Astrocyte of the spinal cord (primary cell): ENCODE measurements around the gene COL23A1.

Experiments used
- DNase-seq: peaks from one replicate; pipeline ENCODE4 v3.0.0; 2011; ENCODE audit warnings: low read depth, low spot score
- H3K4me3 ChIP-seq: 2 replicates; pipeline ENCODE4 v1.5.1; 2011; ENCODE audit warnings: low read depth, mild to moderate bottlenecking, low read length, moderate library complexity
- in situ Hi-C: cut with HindIII; loops from 2 replicates; pipeline ENCODE4 v1.10.0; 2017; ENCODE audit warnings: low sequenced_read_pairs
- TF ChIP-seq, protein P1 (sequence below): IDR thresholded peaks from 2 replicates; pipeline ENCODE4 v1.5.1; 2012; ENCODE audit warnings: low read depth, mild to moderate bottlenecking, low read length, inconsistent platforms

COL23A1 gene

DNA sequence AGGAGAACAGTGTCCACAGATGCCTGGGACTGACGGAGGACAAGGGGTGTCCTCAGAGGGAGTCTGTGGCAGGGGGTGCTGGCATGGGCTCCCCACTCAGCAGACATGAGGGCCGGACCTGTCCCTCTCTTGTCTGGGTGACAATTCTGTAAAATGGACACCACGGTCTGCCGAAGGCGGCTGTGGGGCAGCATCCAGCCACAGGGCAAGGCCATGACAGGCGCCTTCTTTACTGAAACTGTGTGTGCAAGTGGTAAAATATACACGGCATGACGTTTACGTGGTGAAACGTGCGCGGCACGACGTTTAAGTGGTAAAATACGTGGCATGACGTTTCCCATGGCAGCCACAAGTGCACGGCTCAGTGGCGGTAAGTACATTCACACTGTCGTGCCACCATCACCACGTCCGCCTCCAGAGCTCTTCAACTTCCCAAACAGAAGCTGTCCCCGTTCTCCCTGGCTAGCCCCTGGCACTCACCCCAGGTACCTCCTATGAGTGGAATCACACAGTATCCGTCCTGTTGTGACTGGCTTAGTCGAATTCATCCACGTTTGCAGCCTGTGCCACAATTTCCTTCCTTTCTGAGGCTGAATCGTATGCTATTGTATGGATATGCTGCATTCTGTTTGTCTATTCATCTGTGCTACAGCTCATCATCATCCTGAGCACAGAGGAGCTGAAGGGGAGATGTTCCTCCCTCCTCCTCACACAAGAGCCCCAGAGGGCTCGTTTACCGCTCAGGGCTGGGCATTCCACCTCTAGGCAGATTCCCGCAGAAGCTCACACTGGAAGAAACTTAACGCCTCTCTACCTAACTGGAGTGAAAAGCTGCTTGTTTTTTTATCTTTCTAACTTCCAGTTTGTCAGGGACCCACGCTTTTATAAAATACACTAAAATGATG, 52.5 kb downstream of the COL23A1 start:
- DNase-seq: no peak
- TF ChIP-seq, protein P1, sequence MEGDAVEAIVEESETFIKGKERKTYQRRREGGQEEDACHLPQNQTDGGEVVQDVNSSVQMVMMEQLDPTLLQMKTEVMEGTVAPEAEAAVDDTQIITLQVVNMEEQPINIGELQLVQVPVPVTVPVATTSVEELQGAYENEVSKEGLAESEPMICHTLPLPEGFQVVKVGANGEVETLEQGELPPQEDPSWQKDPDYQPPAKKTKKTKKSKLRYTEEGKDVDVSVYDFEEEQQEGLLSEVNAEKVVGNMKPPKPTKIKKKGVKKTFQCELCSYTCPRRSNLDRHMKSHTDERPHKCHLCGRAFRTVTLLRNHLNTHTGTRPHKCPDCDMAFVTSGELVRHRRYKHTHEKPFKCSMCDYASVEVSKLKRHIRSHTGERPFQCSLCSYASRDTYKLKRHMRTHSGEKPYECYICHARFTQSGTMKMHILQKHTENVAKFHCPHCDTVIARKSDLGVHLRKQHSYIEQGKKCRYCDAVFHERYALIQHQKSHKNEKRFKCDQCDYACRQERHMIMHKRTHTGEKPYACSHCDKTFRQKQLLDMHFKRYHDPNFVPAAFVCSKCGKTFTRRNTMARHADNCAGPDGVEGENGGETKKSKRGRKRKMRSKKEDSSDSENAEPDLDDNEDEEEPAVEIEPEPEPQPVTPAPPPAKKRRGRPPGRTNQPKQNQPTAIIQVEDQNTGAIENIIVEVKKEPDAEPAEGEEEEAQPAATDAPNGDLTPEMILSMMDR: no peak
- in situ Hi-C loops: no loop called here
- H3K4me3 ChIP-seq: no peak overlapping the region

DNA sequence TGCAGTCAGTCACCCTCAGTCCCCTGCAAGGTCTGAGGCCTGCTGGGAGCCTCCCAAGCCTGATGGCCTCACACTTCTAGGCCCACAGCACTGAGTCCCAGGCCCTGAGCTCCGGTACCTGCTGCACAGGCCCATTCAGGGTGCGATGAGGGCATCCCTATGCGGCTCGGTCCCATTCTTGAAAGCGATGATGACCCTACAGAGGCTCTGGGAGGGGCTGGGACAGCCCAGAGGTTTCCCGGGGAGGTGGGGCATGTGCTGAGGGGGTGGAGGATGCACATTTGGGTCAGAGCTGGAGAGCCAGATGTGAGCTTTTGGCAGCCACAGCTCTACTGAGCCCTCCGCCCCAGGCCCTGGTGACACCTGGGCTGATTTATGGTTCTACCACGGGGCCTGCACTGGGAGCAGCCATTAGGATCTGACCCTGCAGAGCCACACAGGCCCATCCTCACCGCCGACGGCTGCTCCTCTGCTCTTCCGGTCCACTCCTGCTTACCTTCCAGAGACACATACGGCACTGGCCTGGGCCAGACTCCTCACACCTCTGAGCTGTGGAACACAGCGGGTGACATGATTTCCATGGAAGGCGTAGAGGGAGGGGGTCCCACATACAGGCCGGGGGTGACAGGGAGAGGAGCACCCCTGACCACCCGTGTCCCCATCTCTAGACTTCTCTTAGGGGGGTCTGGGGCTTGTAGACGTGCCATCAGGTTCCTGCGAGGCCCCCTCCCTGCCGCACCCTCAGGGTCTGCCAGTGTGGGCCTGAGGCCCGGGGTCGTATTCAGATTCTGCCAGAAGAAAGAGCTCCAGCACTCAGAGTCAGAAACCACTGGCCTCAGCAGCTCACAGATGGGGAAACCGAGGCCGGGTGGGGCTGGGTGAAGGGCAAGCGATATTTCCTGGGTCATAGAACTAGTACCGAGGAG, 53.4 kb downstream of the COL23A1 start:
- no peak overlapping the region for H3K4me3 ChIP-seq
- TF ChIP-seq, protein P1: no peak
- in situ Hi-C loops: no loop called here
- no peak for DNase-seq

DNA sequence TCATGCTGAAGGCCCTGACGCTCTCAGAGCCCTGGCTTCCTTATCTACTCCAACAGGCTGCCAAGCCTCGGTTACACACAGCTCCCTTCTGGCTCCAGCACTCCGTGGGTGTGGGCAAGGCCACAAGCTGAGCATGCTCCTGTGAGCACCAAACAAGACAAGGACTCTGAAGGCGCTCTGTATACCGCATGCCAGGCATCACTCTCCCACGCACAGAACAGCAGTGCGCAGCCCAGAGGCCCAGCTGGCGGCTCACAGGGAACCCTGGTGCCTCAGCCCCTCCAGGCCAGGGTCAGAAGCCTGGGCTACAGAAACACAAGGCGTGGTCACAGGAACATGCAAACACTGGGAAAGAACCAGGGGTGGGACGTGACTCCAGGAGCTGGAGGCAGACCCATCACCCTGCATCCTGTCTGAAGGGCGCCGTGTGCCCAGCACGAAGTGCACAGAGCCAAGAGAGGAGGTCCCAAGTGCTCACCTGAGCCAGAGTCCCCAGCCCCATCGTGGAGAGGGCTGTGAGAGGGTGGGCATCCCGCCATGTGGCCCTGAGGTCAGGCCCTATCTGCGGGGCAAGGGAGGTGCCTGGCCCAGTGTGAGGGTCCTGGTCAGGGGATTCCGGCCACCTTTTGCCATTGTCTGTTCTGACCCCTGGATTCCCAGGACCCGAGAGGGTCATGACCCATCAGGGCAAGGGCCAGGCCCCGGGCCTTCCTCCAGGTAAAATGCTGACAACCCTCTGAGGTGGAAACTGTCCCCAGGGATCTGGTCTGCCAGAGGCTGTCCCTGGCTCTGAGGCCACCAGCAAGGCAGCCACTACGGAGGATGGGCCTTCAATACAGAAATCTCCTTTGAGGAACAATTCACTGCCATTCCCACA, 54.7 kb downstream of the COL23A1 start:
- in situ Hi-C loops: no loop called here
- no peak overlapping the region for H3K4me3 ChIP-seq
- no peak for DNase-seq
- TF ChIP-seq, protein P1: no peak

GRCh38 chr5:178533136-178533535, 57.1 kb downstream of the COL23A1 start:
- DNase-seq: no peak

DNA sequence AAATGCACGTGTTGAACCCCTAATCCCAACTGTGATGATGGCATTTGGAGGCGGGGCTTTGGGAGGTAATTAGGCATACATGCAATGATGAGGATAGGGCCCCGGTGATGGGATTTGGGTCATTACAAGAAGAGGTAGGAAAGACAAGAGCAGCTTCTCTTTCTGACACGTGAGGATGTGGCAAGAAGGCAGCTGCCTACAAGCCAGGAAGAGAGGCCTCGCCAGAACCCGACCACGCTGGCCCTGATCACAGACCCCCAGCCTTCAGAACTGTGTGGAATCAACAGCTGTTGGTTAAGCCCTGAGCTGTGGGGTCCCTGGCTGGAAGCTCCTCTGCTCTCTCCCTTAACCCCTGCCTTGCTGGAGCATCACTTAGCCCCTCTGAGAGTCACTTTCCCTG, 57.5 kb downstream of the COL23A1 start:
- TF ChIP-seq, protein P1: no peak
- no peak for DNase-seq
- in situ Hi-C loops: no loop called here
- no peak overlapping the region for H3K4me3 ChIP-seq

More at GRCh38 chr5:178533136-178533535, 57.1 kb downstream of the COL23A1 start:
- TF ChIP-seq, protein P1: no peak
- H3K4me3 ChIP-seq: no peak overlapping the region
- in situ Hi-C loops: no loop called here

GRCh38 chr5:178532236-178532635, 58.0 kb downstream of the COL23A1 start:
- no peak overlapping the region for H3K4me3 ChIP-seq
- in situ Hi-C loops: no loop called here
- TF ChIP-seq, protein P1: no peak
- no peak for DNase-seq
